NB4 (cell line): Measurements from ENCODE around the gene VWC2L.

ENCODE experiments used
- MYC ChIP-seq: IDR thresholded peaks from 2 replicates; pipeline ENCODE4 v1.6.1; 2011; ENCODE audit warnings: low read depth, low read length
- POLR2A ChIP-seq: IDR thresholded peaks from 2 replicates; pipeline ENCODE4 v1.6.1; 2011; ENCODE audit warnings: mild to moderate bottlenecking; ENCODE audit not compliant: insufficient read length; ENCODE audit errors: extremely low read depth
- TF ChIP-seq, protein P1 (sequence below): IDR thresholded peaks from one replicate; pipeline ENCODE4 v1.5.1; 2012; ENCODE audit warnings: low read depth, low read length
- TF ChIP-seq, protein P2 (sequence below): IDR thresholded peaks from 2 replicates; pipeline ENCODE4 v1.6.1; 2011; ENCODE audit warnings: low read depth, low read length

DNA sequence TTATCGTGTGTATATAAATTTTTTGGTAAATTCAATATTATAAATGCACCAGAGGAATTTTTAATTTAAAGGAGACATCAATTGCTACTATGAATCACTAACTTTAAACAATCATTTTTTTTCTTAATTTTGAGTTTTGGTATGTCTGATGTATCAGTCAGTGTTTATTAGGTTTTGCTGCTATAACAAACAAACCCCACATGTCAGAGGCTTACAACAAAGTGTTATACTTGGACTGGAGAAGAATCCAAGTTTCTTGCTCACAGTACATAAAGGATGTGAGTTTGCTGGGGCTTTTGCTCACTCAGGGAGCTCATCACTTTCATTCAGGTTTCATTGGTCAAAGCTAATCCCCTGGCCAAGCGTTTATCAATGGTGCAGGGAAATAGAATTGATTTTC lies 81.8 kb downstream of the VWC2L start:
- TF ChIP-seq, protein P1, sequence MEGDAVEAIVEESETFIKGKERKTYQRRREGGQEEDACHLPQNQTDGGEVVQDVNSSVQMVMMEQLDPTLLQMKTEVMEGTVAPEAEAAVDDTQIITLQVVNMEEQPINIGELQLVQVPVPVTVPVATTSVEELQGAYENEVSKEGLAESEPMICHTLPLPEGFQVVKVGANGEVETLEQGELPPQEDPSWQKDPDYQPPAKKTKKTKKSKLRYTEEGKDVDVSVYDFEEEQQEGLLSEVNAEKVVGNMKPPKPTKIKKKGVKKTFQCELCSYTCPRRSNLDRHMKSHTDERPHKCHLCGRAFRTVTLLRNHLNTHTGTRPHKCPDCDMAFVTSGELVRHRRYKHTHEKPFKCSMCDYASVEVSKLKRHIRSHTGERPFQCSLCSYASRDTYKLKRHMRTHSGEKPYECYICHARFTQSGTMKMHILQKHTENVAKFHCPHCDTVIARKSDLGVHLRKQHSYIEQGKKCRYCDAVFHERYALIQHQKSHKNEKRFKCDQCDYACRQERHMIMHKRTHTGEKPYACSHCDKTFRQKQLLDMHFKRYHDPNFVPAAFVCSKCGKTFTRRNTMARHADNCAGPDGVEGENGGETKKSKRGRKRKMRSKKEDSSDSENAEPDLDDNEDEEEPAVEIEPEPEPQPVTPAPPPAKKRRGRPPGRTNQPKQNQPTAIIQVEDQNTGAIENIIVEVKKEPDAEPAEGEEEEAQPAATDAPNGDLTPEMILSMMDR = no peak
- TF ChIP-seq, protein P2, sequence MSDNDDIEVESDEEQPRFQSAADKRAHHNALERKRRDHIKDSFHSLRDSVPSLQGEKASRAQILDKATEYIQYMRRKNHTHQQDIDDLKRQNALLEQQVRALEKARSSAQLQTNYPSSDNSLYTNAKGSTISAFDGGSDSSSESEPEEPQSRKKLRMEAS = no peak
- TF ChIP-seq POLR2A (no peak), MYC (no peak)
